HepG2 (cell line): ENCODE data around the gene ABCC1. TPM values are rescaled to one million over a fixed set of nuclear protein-coding genes. Genes with fewer than 3 reads are reported as not detected.

Source experiments
- ATF7-NPFF ChIP-seq: sonication (generic); formaldehyde crosslinking; IDR thresholded peaks from 2 replicates; pipeline ENCODE4 v1.8.1; 2023; ENCODE audit warnings: mild to moderate bottlenecking, low read depth, missing genetic modification reagents, moderate library complexity
- CTCF ChIP-seq: sonication (generic); formaldehyde crosslinking; IDR thresholded peaks from 2 replicates; pipeline ENCODE4 v1.5.0; 2020; ENCODE audit warnings: mild to moderate bottlenecking, missing genetic modification reagents, moderate library complexity
- HINFP ChIP-seq: sonication (generic); formaldehyde crosslinking; IDR thresholded peaks from 2 replicates; pipeline ENCODE4 v1.4.0; 2020; ENCODE audit warnings: low read depth, mild to moderate bottlenecking, missing genetic modification reagents
- MED1 ChIP-seq: sonication (generic); formaldehyde crosslinking; IDR thresholded peaks from 2 replicates; pipeline ENCODE4 v1.4.0; 2020; ENCODE audit warnings: missing genetic modification reagents
- NFAT5 ChIP-seq: sonication (generic); formaldehyde crosslinking; IDR thresholded peaks from 2 replicates; pipeline ENCODE4 v1.4.0; 2020; ENCODE audit warnings: missing genetic modification reagents
- PHF8 ChIP-seq: sonication (generic); formaldehyde crosslinking; IDR thresholded peaks from 2 replicates; pipeline ENCODE4 v1.5.0; 2020; ENCODE audit warnings: missing genetic modification reagents
- POLR2A ChIP-seq, 2 experiments: IDR thresholded peaks; 2 replicates each; pipeline ENCODE4 v1.6.1; 2011; ENCODE audit warnings: low read depth in 2 of 2, low read length in 2 of 2, mild to moderate bottlenecking in 1 of 2, moderate library complexity in 1 of 2; ENCODE audit not compliant: insufficient read depth in 1 of 2
- RAD21 ChIP-seq: fragments of 450-650 bp; formaldehyde crosslinking; IDR thresholded peaks from 2 replicates; pipeline ENCODE4 v1.5.0; 2020; ENCODE audit warnings: mild to moderate bottlenecking
- RNF2 ChIP-seq: fragments of 450-650 bp; conservative IDR thresholded peaks from 2 replicates; pipeline ENCODE4 v1.6.1; 2016; ENCODE audit warnings: low read depth
- SUZ12 ChIP-seq: fragments of 150-350 bp; IDR thresholded peaks from 2 replicates; pipeline ENCODE4 v1.6.1; 2014; ENCODE audit warnings: low read depth, low read length
- ZBTB33 ChIP-seq: sonication (generic); formaldehyde crosslinking; IDR thresholded peaks from 2 replicates; pipeline ENCODE4 v1.4.0; 2020; ENCODE audit warnings: missing genetic modification reagents
- ZFP62 ChIP-seq: sonication (generic); formaldehyde crosslinking; IDR thresholded peaks from 2 replicates; pipeline ENCODE4 v1.4.0; 2020; ENCODE audit warnings: missing genetic modification reagents
- ZNF142 ChIP-seq: sonication (generic); formaldehyde crosslinking; IDR thresholded peaks from 2 replicates; pipeline ENCODE4 v1.4.0; 2020; ENCODE audit warnings: missing genetic modification reagents
- ZNF205 ChIP-seq: IDR thresholded peaks from 2 replicates; pipeline ENCODE4 v1.6.1; 2018; ENCODE audit warnings: missing biosample characterization, missing genetic modification reagents
- ZNF567 ChIP-seq: sonication (generic); formaldehyde crosslinking; IDR thresholded peaks from 2 replicates; pipeline ENCODE4 v1.8.1; 2023; ENCODE audit warnings: mild to moderate bottlenecking, missing genetic modification reagents, borderline replicate concordance
- polyA plus RNA-seq, 8 experiments: library from polyadenylated mRNA; depleted of rRNA in 3 of 8; stranded (reverse) in 7 of 8; unstranded in 1 of 8; fragments of >200 nt; fragmentation: Illumina TruSeq in 4 of 8; extraction: Trizol in 4 of 8; gene quantifications; 2 replicates each; pipeline versions ENCODE4 v1.2.1 to v1.2.3, GENCODE V29; 2011 to 2016; ENCODE audit warnings: low read depth in 4 of 8, missing spikeins in 1 of 8, mixed read lengths in 1 of 8; ENCODE audit not compliant: insufficient read depth in 1 of 8
- total RNA-seq, 5 experiments: library from RNA; depleted of rRNA; stranded (reverse); fragments of >200 nt; fragmentation: Illumina TruSeq; extraction: Trizol; gene quantifications; 2 replicates each; pipeline ENCODE4 v1.2.3, GENCODE V29; 2016; ENCODE audit warnings: low read depth in 1 of 5

Gene ABCC1
- total and polyA plus RNA-seq, 2 of the 13 experiments (the other 11 are each of a cell fraction or from before 2014, with no cell fraction given): 13.0 to 30.6 TPM

- no peak for TF ChIP-seq ZNF142 (CRISPR knock-in tag)
- peak; percentile 18; the same call in 1 of the 2 replicates for TF ChIP-seq CTCF
- no peak for TF ChIP-seq ZFP62 (CRISPR knock-in tag)
- TF ChIP-seq ZNF567 (CRISPR knock-in tag): no peak
- TF ChIP-seq MED1 (CRISPR knock-in tag): no peak
- no peak for TF ChIP-seq RNF2
- no peak for TF ChIP-seq POLR2A (IDR thresholded peaks at IDR 0.05; ENCODE audit: insufficient read depth in 1 of 2, low read depth in 2 of 2, low read length in 2 of 2)
- peak; percentile 34 for TF ChIP-seq SUZ12
- no peak for TF ChIP-seq PHF8 (CRISPR knock-in tag)
- no peak for TF ChIP-seq ZBTB33 (CRISPR knock-in tag)
- no peak for TF ChIP-seq ATF7-NPFF (CRISPR knock-in tag)
- TF ChIP-seq ZNF205 (CRISPR knock-in tag): no peak
- TF ChIP-seq RAD21 (CRISPR knock-in tag): no peak
- TF ChIP-seq NFAT5: no peak
- TF ChIP-seq HINFP (CRISPR knock-in tag): no peak
These were observed 20.8 kb downstream of the ABCC1 start (continued) for GRCh38 chr16:15970202-15970601.
